ENCODE results near the gene HOXA9. TPM values are rescaled to one million over a fixed set of nuclear protein-coding genes. Genes with fewer than 3 reads are reported as not detected.

Gene HOXA9
- total RNA-seq, 1 donor from 2014 or later = not detected

- no peaks in the 10 kb centered on the region for H3F3A ChIP-seq (ENCODE audit: low read depth)
- H3K4me3 ChIP-seq = no peak overlapping the region
- H3K27me3 ChIP-seq = peaks cover 100% of the 10 kb centered on the region
- H3K9me3 Mint-ChIP-seq = peaks cover 12% of the 10 kb centered on the region
- H3K27ac ChIP-seq = no peak overlapping the region
- peaks cover 98% of the 10 kb centered on the region for H4K20me1 ChIP-seq (ENCODE audit: low read depth)
- H3K4me1 ChIP-seq = no peaks in the 10 kb centered on the region
- H3K4me2 ChIP-seq = peak overlapping the region; percentile 42
- no peak for DNase-seq (ENCODE audit: low spot score)
- H3K27me3 Mint-ChIP-seq (ENCODE audit: insufficient read depth, low read depth) = peaks cover 80% of the 10 kb centered on the region
- H3K27ac Mint-ChIP-seq = no peak overlapping the region
- H3K9ac ChIP-seq = no peak overlapping the region
- TF ChIP-seq EZH2 (IDR thresholded peaks at IDR 0.05) (peak; percentile 99), CTCF (IDR thresholded peaks at IDR 0.05) (no peak), EZH2phosphoT487 (IDR thresholded peaks at IDR 0.05) (peak; percentile 97)
- H3K4me1 Mint-ChIP-seq = peaks cover 2% of the 10 kb centered on the region
- H3K36me3 ChIP-seq = no peaks in the 10 kb centered on the region
- no peaks in the 10 kb centered on the region for H3K36me3 Mint-ChIP-seq
- H2AFZ ChIP-seq (replicated peaks) = no peak overlapping the region
- H3K9me3 ChIP-seq (ENCODE audit: low read depth) = no peaks in the 10 kb centered on the region
- no peaks in the 10 kb centered on the region for H3K79me2 ChIP-seq (ENCODE audit: low read depth)
- no peak overlapping the region for H3K4me3 Mint-ChIP-seq
Observed at GRCh38 chr7:27173511-27173955, 8.2 kb upstream of the HOXA9 start.

- Mint-ChIP-seq H3K9me3 (peaks cover 12% of the 10 kb centered on the region), H3K27me3 (ENCODE audit: insufficient read depth, low read depth) (peaks cover 80% of the 10 kb centered on the region), H3K36me3 (no peaks in the 10 kb centered on the region), H3K27ac (no peak overlapping the region), H3K4me1 (peaks cover 2% of the 10 kb centered on the region), H3K4me3 (no peak overlapping the region)
- Histone ChIP-seq H4K20me1 (ENCODE audit: low read depth) (peaks cover 98% of the 10 kb centered on the region), H3K36me3 (no peaks in the 10 kb centered on the region), H3K4me3 (no peak overlapping the region), H3K9ac (no peak overlapping the region), H2AFZ (replicated peaks) (no peak overlapping the region), H3K27me3 (peaks cover 100% of the 10 kb centered on the region), H3K4me2 (peak overlapping the region; percentile 42), H3F3A (ENCODE audit: low read depth) (no peaks in the 10 kb centered on the region), H3K79me2 (ENCODE audit: low read depth) (no peaks in the 10 kb centered on the region), H3K4me1 (no peaks in the 10 kb centered on the region), H3K9me3 (ENCODE audit: low read depth) (no peaks in the 10 kb centered on the region), H3K27ac (no peak overlapping the region)
- peak; percentile 60 for DNase-seq (ENCODE audit: low spot score)
- no peak for TF ChIP-seq EZH2 (IDR thresholded peaks at IDR 0.05)
- TF ChIP-seq EZH2phosphoT487 (IDR thresholded peaks at IDR 0.05) = no peak
- no peak for TF ChIP-seq CTCF (IDR thresholded peaks at IDR 0.05)
Observed at GRCh38 chr7:27172823-27173510, 7.6 kb upstream of the HOXA9 start.

GRCh38 chr7:27172315-27172774 lies 7.0 kb upstream of the HOXA9 start:
- H3K4me1 Mint-ChIP-seq = peaks cover 2% of the 10 kb centered on the region
- TF ChIP-seq EZH2phosphoT487 (IDR thresholded peaks at IDR 0.05) = no peak
- TF ChIP-seq CTCF (IDR thresholded peaks at IDR 0.05) = no peak
- TF ChIP-seq EZH2 (IDR thresholded peaks at IDR 0.05) = no peak
- H3K27ac ChIP-seq = no peak overlapping the region
- no peaks in the 10 kb centered on the region for H3K36me3 Mint-ChIP-seq
- H3K4me3 ChIP-seq = no peak overlapping the region
- no peak overlapping the region for H2AFZ ChIP-seq (replicated peaks)
- no peak overlapping the region for H3K4me2 ChIP-seq
- H3K36me3 ChIP-seq = no peaks in the 10 kb centered on the region
- peaks cover 9% of the 10 kb centered on the region for H3K9me3 Mint-ChIP-seq
- H4K20me1 ChIP-seq (ENCODE audit: low read depth) = peaks cover 98% of the 10 kb centered on the region
- peaks cover 100% of the 10 kb centered on the region for H3K27me3 ChIP-seq
- no peaks in the 10 kb centered on the region for H3K79me2 ChIP-seq (ENCODE audit: low read depth)
- H3F3A ChIP-seq (ENCODE audit: low read depth) = no peaks in the 10 kb centered on the region
- no peaks in the 10 kb centered on the region for H3K9me3 ChIP-seq (ENCODE audit: low read depth)
- peak overlapping the region; percentile 48 for H3K4me3 Mint-ChIP-seq
- no peak overlapping the region for H3K9ac ChIP-seq
- H3K27ac Mint-ChIP-seq = no peak overlapping the region
- DNase-seq (ENCODE audit: low spot score) = no peak
- H3K27me3 Mint-ChIP-seq (ENCODE audit: insufficient read depth, low read depth) = peaks cover 80% of the 10 kb centered on the region
- no peaks in the 10 kb centered on the region for H3K4me1 ChIP-seq
